HepG2 (cell line): ENCODE data around the gene AGAP6. TPM values are rescaled to one million over a fixed set of nuclear protein-coding genes. Genes with fewer than 3 reads are reported as not detected.
"Not testable (repeated sequence)": the region's sequence is repeated elsewhere in the genome, so short reads cannot be mapped to it uniquely, and the experiment has no call there.

Experiments
- AGO2 ChIP-seq: fragments of 200-400 bp; formaldehyde crosslinking; optimal IDR thresholded peaks from 2 replicates; pipeline ENCODE3; 2017; ENCODE audit warnings: mild to moderate bottlenecking, low read depth, low read length, moderate library complexity
- CBX5 ChIP-seq: sonication (generic); formaldehyde crosslinking; IDR thresholded peaks from 2 replicates; pipeline ENCODE4 v1.4.0; 2020; ENCODE audit warnings: missing genetic modification reagents, borderline replicate concordance
- ETV5 ChIP-seq: IDR thresholded peaks from 2 replicates; pipeline ENCODE4 v1.6.1; 2018; ENCODE audit warnings: missing biosample characterization, missing genetic modification reagents, inconsistent platforms, borderline replicate concordance
- FOXJ3 ChIP-seq: sonication (generic); formaldehyde crosslinking; IDR thresholded peaks from 2 replicates; pipeline ENCODE4 v1.4.0; 2020; ENCODE audit warnings: missing genetic modification reagents, mild to moderate bottlenecking, borderline replicate concordance
- HDAC1 ChIP-seq: sonication (generic); formaldehyde crosslinking; IDR thresholded peaks from 2 replicates; pipeline ENCODE4 v1.5.1; 2020; ENCODE audit warnings: mild to moderate bottlenecking, missing genetic modification reagents
- KAT8 ChIP-seq: IDR thresholded peaks from 2 replicates; pipeline ENCODE4 v1.6.1; 2016; ENCODE audit warnings: missing genetic modification reagents, missing compliant biosample characterization
- NKX3-1 ChIP-seq: sonication (generic); formaldehyde crosslinking; IDR thresholded peaks from 2 replicates; pipeline ENCODE4 v1.5.0; 2020; ENCODE audit warnings: missing genetic modification reagents
- POGZ ChIP-seq: sonication (generic); formaldehyde crosslinking; IDR thresholded peaks from 2 replicates; pipeline ENCODE4 v1.4.0; 2020; ENCODE audit warnings: mild to moderate bottlenecking, missing genetic modification reagents
- SOX5 ChIP-seq: IDR thresholded peaks from 2 replicates; pipeline ENCODE4 v1.6.1; 2016; ENCODE audit warnings: borderline replicate concordance
- TARDBP ChIP-seq: sonication (generic); formaldehyde crosslinking; IDR thresholded peaks from 2 replicates; pipeline ENCODE4 v1.8.0; 2022; ENCODE audit warnings: mild to moderate bottlenecking, missing genetic modification reagents
- TBX3 ChIP-seq: fragments of 450-650 bp; IDR thresholded peaks from 2 replicates; pipeline ENCODE4 v1.6.1; 2017; ENCODE audit warnings: antibody characterized with exemption, mild to moderate bottlenecking, inconsistent platforms, borderline replicate concordance
- ZIK1 ChIP-seq: sonication (generic); formaldehyde crosslinking; IDR thresholded peaks from 2 replicates; pipeline ENCODE4 v1.5.0; 2020; ENCODE audit warnings: mild to moderate bottlenecking, low read depth, missing genetic modification reagents, borderline replicate concordance
- ZNF431 ChIP-seq: sonication (generic); formaldehyde crosslinking; IDR thresholded peaks from 2 replicates; pipeline ENCODE4 v1.9.0; 2022; ENCODE audit warnings: missing genetic modification reagents, low read depth, mild to moderate bottlenecking, borderline replicate concordance
- ZNF704 ChIP-seq: sonication (generic); formaldehyde crosslinking; IDR thresholded peaks from 2 replicates; pipeline ENCODE4 v1.8.1; 2023; ENCODE audit warnings: mild to moderate bottlenecking, inconsistent platforms, moderate library complexity, missing genetic modification reagents, borderline replicate concordance
- polyA plus RNA-seq, 8 experiments: library from polyadenylated mRNA; depleted of rRNA in 3 of 8; stranded (reverse) in 7 of 8; unstranded in 1 of 8; fragments of >200 nt; fragmentation: Illumina TruSeq in 4 of 8; extraction: Trizol in 4 of 8; gene quantifications; 2 replicates each; pipeline versions ENCODE4 v1.2.1 to v1.2.3, GENCODE V29; 2011 to 2016; ENCODE audit warnings: low read depth in 4 of 8, missing spikeins in 1 of 8, mixed read lengths in 1 of 8; ENCODE audit not compliant: insufficient read depth in 1 of 8
- total RNA-seq, 5 experiments: library from RNA; depleted of rRNA; stranded (reverse); fragments of >200 nt; fragmentation: Illumina TruSeq; extraction: Trizol; gene quantifications; 2 replicates each; pipeline ENCODE4 v1.2.3, GENCODE V29; 2016; ENCODE audit warnings: low read depth in 1 of 5
- TF ChIP-seq, protein P1 (sequence below), 2 experiments: sonication (generic) in 1 of 2; formaldehyde crosslinking in 1 of 2; IDR thresholded peaks; 2 replicates each; pipeline versions ENCODE4 v1.6.1 to v1.9.0; 2014 to 2022; ENCODE audit warnings: antibody characterized with exemption in 1 of 2, borderline replicate concordance in 1 of 2, inconsistent platforms in 1 of 2, low read depth in 1 of 2, missing genetic modification reagents in 1 of 2
- TF ChIP-seq, protein P2 (sequence below): IDR thresholded peaks from 2 replicates; pipeline ENCODE4 v1.4.0; 2020; ENCODE audit warnings: mild to moderate bottlenecking, missing genetic modification reagents

The AGAP6 gene
- total and polyA plus RNA-seq, 2 of the 13 experiments (the other 11 are each of a cell fraction or from before 2014, with no cell fraction given) = 7.7 to 19.5 TPM

DNA sequence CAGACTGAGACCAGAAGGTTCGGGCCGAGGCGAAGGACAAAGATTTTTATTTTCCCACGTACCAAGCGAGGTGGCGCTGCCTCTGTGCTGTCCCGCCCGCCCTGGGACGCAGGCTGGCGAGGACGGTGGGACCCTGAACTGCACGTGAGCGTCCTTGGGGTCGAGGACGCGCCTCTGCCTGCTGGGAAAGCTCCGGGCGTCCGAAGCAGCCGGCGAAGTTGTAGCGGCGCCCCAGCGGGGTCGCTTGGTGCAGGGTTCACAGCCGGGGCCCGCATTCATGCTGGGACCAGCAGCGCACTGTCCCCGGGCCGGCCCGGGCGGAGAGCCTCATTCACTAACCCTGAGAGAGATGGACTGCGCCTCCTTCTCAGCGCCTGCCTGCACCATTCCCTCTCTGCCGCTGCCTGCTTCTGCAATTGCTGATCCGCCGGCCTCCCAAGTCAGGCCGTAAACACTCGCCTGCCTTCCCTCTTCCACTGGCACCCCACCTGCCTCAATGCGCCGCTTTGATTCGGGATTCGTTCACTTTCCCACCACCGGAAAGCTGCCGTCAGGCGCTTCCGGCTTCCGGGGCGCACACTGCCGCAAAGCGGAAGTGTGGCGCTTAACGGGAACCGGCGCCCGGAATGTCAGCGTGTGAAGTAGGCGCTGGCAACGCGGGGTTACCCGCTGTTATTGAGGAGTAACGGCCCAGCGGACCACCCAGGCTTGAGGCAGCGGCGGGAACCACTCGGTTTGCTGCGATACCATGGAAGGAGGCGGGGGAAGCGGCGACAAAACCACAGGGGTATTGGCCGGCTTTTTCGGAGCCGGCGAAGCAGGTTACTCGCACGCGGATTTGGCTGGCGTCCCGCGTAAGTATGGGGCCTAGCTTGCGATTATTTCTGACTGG is 46.5 kb upstream of the AGAP6 start, which contains the start of the genes PARG and TIMM23B (continued):
- TF ChIP-seq, protein P1, sequence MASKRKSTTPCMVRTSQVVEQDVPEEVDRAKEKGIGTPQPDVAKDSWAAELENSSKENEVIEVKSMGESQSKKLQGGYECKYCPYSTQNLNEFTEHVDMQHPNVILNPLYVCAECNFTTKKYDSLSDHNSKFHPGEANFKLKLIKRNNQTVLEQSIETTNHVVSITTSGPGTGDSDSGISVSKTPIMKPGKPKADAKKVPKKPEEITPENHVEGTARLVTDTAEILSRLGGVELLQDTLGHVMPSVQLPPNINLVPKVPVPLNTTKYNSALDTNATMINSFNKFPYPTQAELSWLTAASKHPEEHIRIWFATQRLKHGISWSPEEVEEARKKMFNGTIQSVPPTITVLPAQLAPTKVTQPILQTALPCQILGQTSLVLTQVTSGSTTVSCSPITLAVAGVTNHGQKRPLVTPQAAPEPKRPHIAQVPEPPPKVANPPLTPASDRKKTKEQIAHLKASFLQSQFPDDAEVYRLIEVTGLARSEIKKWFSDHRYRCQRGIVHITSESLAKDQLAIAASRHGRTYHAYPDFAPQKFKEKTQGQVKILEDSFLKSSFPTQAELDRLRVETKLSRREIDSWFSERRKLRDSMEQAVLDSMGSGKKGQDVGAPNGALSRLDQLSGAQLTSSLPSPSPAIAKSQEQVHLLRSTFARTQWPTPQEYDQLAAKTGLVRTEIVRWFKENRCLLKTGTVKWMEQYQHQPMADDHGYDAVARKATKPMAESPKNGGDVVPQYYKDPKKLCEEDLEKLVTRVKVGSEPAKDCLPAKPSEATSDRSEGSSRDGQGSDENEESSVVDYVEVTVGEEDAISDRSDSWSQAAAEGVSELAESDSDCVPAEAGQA (IDR thresholded peaks at IDR 0.05; ENCODE audit: low read depth) = not testable (repeated sequence)
- TF ChIP-seq, protein P1 (CRISPR knock-in tag; IDR thresholded peaks at IDR 0.05; ENCODE audit: borderline replicate concordance) = 0 out of 2 replicates have a peak, but pooled peaks have one; percentile 64
- TF ChIP-seq TARDBP = 0 out of 2 replicates have a peak, but pooled peaks have one; percentile 46
- peak; percentile 49; the same call in 1 of the 2 replicates for TF ChIP-seq NKX3-1
- peak; percentile 99 for TF ChIP-seq HDAC1
- peak; percentile 82 for TF ChIP-seq ETV5
- TF ChIP-seq KAT8 (CRISPR knock-in tag) = peak; percentile 98
- peak; percentile 11; the same call in 1 of the 2 replicates for TF ChIP-seq CBX5 (CRISPR knock-in tag)
- peak; percentile 19 for TF ChIP-seq AGO2
- TF ChIP-seq SOX5 = peak; percentile 26; the same call in 1 of the 2 replicates
- 0 out of 2 replicates have a peak, but pooled peaks have one; percentile 28 for TF ChIP-seq ZNF431
- TF ChIP-seq TBX3 = peak; percentile 43; the same call in 1 of the 2 replicates
- TF ChIP-seq ZNF704 (CRISPR knock-in tag) = 0 out of 2 replicates have a peak, but pooled peaks have one; percentile 50
- peak; percentile 71; the same call in 1 of the 2 replicates for TF ChIP-seq POGZ
- peak; percentile 39; the same call in 1 of the 2 replicates for TF ChIP-seq ZIK1 (CRISPR knock-in tag)
- peak; percentile 48; the same call in 1 of the 2 replicates for TF ChIP-seq FOXJ3 (CRISPR knock-in tag)
- TF ChIP-seq, protein P2, sequence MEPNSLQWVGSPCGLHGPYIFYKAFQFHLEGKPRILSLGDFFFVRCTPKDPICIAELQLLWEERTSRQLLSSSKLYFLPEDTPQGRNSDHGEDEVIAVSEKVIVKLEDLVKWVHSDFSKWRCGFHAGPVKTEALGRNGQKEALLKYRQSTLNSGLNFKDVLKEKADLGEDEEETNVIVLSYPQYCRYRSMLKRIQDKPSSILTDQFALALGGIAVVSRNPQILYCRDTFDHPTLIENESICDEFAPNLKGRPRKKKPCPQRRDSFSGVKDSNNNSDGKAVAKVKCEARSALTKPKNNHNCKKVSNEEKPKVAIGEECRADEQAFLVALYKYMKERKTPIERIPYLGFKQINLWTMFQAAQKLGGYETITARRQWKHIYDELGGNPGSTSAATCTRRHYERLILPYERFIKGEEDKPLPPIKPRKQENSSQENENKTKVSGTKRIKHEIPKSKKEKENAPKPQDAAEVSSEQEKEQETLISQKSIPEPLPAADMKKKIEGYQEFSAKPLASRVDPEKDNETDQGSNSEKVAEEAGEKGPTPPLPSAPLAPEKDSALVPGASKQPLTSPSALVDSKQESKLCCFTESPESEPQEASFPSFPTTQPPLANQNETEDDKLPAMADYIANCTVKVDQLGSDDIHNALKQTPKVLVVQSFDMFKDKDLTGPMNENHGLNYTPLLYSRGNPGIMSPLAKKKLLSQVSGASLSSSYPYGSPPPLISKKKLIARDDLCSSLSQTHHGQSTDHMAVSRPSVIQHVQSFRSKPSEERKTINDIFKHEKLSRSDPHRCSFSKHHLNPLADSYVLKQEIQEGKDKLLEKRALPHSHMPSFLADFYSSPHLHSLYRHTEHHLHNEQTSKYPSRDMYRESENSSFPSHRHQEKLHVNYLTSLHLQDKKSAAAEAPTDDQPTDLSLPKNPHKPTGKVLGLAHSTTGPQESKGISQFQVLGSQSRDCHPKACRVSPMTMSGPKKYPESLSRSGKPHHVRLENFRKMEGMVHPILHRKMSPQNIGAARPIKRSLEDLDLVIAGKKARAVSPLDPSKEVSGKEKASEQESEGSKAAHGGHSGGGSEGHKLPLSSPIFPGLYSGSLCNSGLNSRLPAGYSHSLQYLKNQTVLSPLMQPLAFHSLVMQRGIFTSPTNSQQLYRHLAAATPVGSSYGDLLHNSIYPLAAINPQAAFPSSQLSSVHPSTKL = peak; percentile 61; the same call in 1 of the 2 replicates
